ENCODE data around the gene AK8. TPM values are rescaled to one million over a fixed set of nuclear protein-coding genes. Genes with fewer than 3 reads are reported as not detected.

Gene AK8
- total and polyA plus RNA-seq, 2 of the 4 experiments (the other 2 are of a cell fraction) = under 0.01 to 0.09 TPM

DNA sequence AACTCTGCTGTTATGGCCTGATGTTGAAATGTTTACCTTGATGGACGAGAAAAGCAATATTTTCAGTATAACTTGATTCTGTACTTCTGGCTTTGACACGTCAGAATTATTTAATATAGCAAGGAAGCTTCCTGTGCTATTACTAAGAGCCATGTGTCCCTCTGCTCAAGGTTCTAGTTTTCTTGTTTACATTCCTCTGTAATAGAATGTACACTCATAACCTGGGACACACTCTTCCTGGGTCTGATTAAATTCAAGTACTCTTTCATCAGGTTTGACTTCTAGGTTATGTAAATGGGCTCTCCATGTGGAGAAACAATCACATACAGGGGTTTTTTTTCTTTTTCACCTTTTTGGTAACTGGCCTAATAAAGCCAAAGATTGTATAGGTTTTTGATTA is 174.7 kb downstream of the AK8 start:
- Histone ChIP-seq H3K18ac (ENCODE audit: low read depth, low read length) (no peak overlapping the region), H3K79me1 (ENCODE audit: low read depth in 1 of 2, low read length in 2 of 2) (no peaks in the 10 kb centered on the region), H2AK5ac (ENCODE audit: low read depth, low read length) (no peak overlapping the region), H4K20me1 (ENCODE audit: insufficient read depth, low read length) (no peaks in the 10 kb centered on the region), H3K4me3 (ENCODE audit: insufficient read depth, low read depth, low read length) (no peak overlapping the region), H3K27ac (ENCODE audit: insufficient read depth, low read length) (no peak overlapping the region), H4K8ac (ENCODE audit: low read depth in 2 of 2, low read length in 2 of 2) (no peak overlapping the region), H2AK9ac (replicated peaks; ENCODE audit: low read depth, low read length, poor library complexity) (no peak overlapping the region), H2BK20ac (ENCODE audit: low read depth, low read length) (no peak overlapping the region), H3K4me2 (ENCODE audit: low read depth, low read length) (no peak overlapping the region), H3K9me3 (ENCODE audit: control insufficient read depth, insufficient read depth, low read length) (no peaks in the 10 kb centered on the region; the same call in 1 of the 2 replicates), H3K36me3 (ENCODE audit: control insufficient read depth, insufficient read depth, low read length) (no peaks in the 10 kb centered on the region), H3K56ac (ENCODE audit: extremely low read depth, insufficient read depth, low read length) (no peak overlapping the region), H3K14ac (replicated peaks; ENCODE audit: low read depth, low read length) (no peak overlapping the region), H3K4ac (ENCODE audit: low read depth, low read length) (no peak overlapping the region), H2BK15ac (ENCODE audit: low read depth, low read length) (no peak overlapping the region), H2AFZ (replicated peaks; ENCODE audit: low read length, poor library complexity) (no peak overlapping the region), H3K23ac (ENCODE audit: low read depth, low read length) (no peak overlapping the region), H4K5ac (ENCODE audit: low read depth, low read length) (no peak overlapping the region), H3K9me1 (ENCODE audit: insufficient read depth, low read length) (no peaks in the 10 kb centered on the region), H3K4me1 (ENCODE audit: control insufficient read depth, insufficient read depth, low read length) (no peaks in the 10 kb centered on the region), H3K9ac (ENCODE audit: low read depth, low read length) (no peak overlapping the region), H4K91ac (ENCODE audit: insufficient read depth, low read depth, low read length) (no peak overlapping the region), H3K27me3 (ENCODE audit: control insufficient read depth, insufficient read depth, low read length) (peaks cover 5% of the 10 kb centered on the region; the same call in 1 of the 2 replicates), H2BK120ac (ENCODE audit: low read depth, low read length) (no peak overlapping the region), H2BK5ac (ENCODE audit: low read depth, low read length, poor library complexity, severe bottlenecking) (no peak overlapping the region)
- peak; percentile 42 for DNase-seq
- TF ChIP-seq CEBPB (IDR thresholded peaks at IDR 0.05; ENCODE audit: low read depth, low read length) (no peak), SMC3 (IDR thresholded peaks at IDR 0.05; ENCODE audit: low read depth, low read length) (no peak), BHLHE40 (IDR thresholded peaks at IDR 0.05; ENCODE audit: low read depth, low read length) (no peak), RCOR1 (IDR thresholded peaks at IDR 0.05; ENCODE audit: insufficient replicate concordance, low read length) (no peak), CHD1 (IDR thresholded peaks at IDR 0.05; ENCODE audit: low read depth, low read length) (no peak), RAD21 (IDR thresholded peaks at IDR 0.05; ENCODE audit: low read length) (no peak), MAFK (IDR thresholded peaks at IDR 0.05; ENCODE audit: low read depth, low read length) (no peak), NFE2L2 (IDR thresholded peaks at IDR 0.05; ENCODE audit: low read depth, low read length) (no peak), MXI1 (IDR thresholded peaks at IDR 0.05; ENCODE audit: borderline replicate concordance, low read depth, low read length) (no peak), POLR2A (IDR thresholded peaks at IDR 0.05; ENCODE audit: low read depth, low read length) (no peak), MAZ (IDR thresholded peaks at IDR 0.05; ENCODE audit: borderline replicate concordance, low read depth, low read length) (no peak), CTCF (conservative IDR thresholded peaks at IDR 0.05; ENCODE audit: low read depth, low read length) (no peak), FOS (IDR thresholded peaks at IDR 0.05; ENCODE audit: low read depth, low read length) (no peak), RFX5 (IDR thresholded peaks at IDR 0.05; ENCODE audit: low read depth, low read length) (no peak)
- TF ChIP-seq, protein P1, sequence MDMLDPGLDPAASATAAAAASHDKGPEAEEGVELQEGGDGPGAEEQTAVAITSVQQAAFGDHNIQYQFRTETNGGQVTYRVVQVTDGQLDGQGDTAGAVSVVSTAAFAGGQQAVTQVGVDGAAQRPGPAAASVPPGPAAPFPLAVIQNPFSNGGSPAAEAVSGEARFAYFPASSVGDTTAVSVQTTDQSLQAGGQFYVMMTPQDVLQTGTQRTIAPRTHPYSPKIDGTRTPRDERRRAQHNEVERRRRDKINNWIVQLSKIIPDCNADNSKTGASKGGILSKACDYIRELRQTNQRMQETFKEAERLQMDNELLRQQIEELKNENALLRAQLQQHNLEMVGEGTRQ (IDR thresholded peaks at IDR 0.05; ENCODE audit: low read depth, low read length) = no peak
- TF ChIP-seq, protein P2, sequence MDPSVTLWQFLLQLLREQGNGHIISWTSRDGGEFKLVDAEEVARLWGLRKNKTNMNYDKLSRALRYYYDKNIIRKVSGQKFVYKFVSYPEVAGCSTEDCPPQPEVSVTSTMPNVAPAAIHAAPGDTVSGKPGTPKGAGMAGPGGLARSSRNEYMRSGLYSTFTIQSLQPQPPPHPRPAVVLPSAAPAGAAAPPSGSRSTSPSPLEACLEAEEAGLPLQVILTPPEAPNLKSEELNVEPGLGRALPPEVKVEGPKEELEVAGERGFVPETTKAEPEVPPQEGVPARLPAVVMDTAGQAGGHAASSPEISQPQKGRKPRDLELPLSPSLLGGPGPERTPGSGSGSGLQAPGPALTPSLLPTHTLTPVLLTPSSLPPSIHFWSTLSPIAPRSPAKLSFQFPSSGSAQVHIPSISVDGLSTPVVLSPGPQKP (IDR thresholded peaks at IDR 0.05; ENCODE audit: borderline replicate concordance, low read depth, low read length) = no peak
- no TSS peak for BruUV-seq (replicated peaks)
- CTCF ChIA-PET = no interaction called here
- in situ Hi-C loops (cut with MboI; ENCODE audit: low sequenced_read_pairs) = no loop called here
- POLR2A ChIA-PET (ENCODE audit: unreplicated experiment) = no interaction called here
- peak; percentile 63 for ATAC-seq (ENCODE audit: low read depth)
- dilution Hi-C loops (cut with HindIII; ENCODE audit: low sequenced_read_pairs, unreplicated experiment) = no loop called here
- intact Hi-C loops (cut with micrococcal nuclease) = no loop called here
- no CpG with 5 or more reads among the region's 2 CpGs for WGBS, 2 experiments (ENCODE audit: extremely low coverage in 2 of 2, insufficient read length in 1 of 2)

All from IMR-90 (cell line).